Right renal cortex interstitium (tissue), 3 donors: Measurements from ENCODE around the gene LIPC. TPM values are rescaled to one million over a fixed set of nuclear protein-coding genes. Genes with fewer than 3 reads are reported as not detected.

ENCODE experiments used
- DNase-seq, 3 donors: peaks; one replicate each; pipeline ENCODE4 v3.0.0-alpha.2; 2013; ENCODE audit warnings: low read depth in 3 of 3, low spot score in 2 of 3
- polyA plus RNA-seq, 3 donors: library from polyadenylated mRNA; unstranded; fragments of 120-200 nt; gene quantifications; one replicate each; pipeline ENCODE4 v1.2.1, GENCODE V29; 2013; ENCODE audit not compliant: insufficient read length in 3 of 3

LIPC gene
- polyA plus RNA-seq, 3 donors = 11.8 to 15.5 (median 14.0) TPM

- DNase-seq = no peak
Observed at GRCh38 chr15:58571491-58571890, 139.7 kb downstream of the LIPC start.

- DNase-seq = no peak
Observed at GRCh38 chr15:58572521-58572920, 140.7 kb downstream of the LIPC start.

- no peak for DNase-seq
Observed at GRCh38 chr15:58573270-58573669, 141.5 kb downstream of the LIPC start.

- no peak for DNase-seq
Observed at GRCh38 chr15:58574631-58575030, 142.8 kb downstream of the LIPC start.

GRCh38 chr15:58575045-58575786, 143.4 kb downstream of the LIPC start:
- no peak for DNase-seq

- DNase-seq = no peak
Observed at GRCh38 chr15:58576657-58577056, 144.9 kb downstream of the LIPC start.

- DNase-seq = no peak
Observed at GRCh38 chr15:58582160-58582559, 150.4 kb downstream of the LIPC start.

GRCh38 chr15:58583171-58583908, 151.5 kb downstream of the LIPC start:
- DNase-seq = no peak

GRCh38 chr15:58584789-58585461, 153.1 kb downstream of the LIPC start:
- no peak for DNase-seq

- DNase-seq = peak in 1 of 3 donors; percentile 23
Observed at GRCh38 chr15:58585693-58586443, 154.1 kb downstream of the LIPC start.

- no peak for DNase-seq
Observed at GRCh38 chr15:58587486-58587885, 155.7 kb downstream of the LIPC start.

GRCh38 chr15:58588096-58588495, 156.3 kb downstream of the LIPC start:
- no peak for DNase-seq

- DNase-seq = no peak
Observed at GRCh38 chr15:58589047-58589446, 157.3 kb downstream of the LIPC start.

- DNase-seq = no peak
Observed at GRCh38 chr15:58590236-58590635, 158.4 kb downstream of the LIPC start.

- DNase-seq = no peak
Observed at GRCh38 chr15:58590926-58591325, 159.1 kb downstream of the LIPC start.

- DNase-seq = no peak
Observed at GRCh38 chr15:58593870-58594269, 162.1 kb downstream of the LIPC start.

- DNase-seq = no peak
Observed at GRCh38 chr15:58594898-58595297, 163.1 kb downstream of the LIPC start.

- no peak for DNase-seq
Observed at GRCh38 chr15:58595516-58596263, 163.9 kb downstream of the LIPC start.

- DNase-seq = no peak
Observed at GRCh38 chr15:58597943-58598828, 166.4 kb downstream of the LIPC start.
